ENCODE results near the gene LSM12.
"Not testable (repeated sequence)": the region's sequence is repeated elsewhere in the genome, so short reads cannot be mapped to it uniquely, and the experiment has no call there.

LSM12 gene

DNA sequence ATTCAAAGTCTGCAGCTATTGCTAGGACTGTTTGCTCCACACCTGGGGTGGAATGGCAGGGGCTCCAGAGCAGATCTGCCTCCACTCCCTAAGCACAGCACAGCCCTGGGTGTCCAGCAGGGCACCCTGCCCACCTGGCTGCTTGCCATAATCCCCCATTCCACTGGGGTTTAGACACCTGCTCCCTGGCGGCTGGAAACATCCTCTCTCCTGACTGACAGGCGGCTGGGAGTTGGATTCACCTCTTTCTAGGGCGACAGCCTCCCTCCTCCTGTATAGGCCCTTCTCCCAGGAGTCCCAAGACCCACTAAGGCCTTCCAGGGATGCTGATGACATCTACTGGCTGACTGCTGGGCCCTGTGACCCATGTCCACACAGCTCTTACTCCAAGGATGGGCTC, 39.0 kb upstream of the LSM12 start:
- no peak overlapping the region for H3K4me3 ChIP-seq (ENCODE audit: low read depth, low read length)
- TF ChIP-seq, protein P1, sequence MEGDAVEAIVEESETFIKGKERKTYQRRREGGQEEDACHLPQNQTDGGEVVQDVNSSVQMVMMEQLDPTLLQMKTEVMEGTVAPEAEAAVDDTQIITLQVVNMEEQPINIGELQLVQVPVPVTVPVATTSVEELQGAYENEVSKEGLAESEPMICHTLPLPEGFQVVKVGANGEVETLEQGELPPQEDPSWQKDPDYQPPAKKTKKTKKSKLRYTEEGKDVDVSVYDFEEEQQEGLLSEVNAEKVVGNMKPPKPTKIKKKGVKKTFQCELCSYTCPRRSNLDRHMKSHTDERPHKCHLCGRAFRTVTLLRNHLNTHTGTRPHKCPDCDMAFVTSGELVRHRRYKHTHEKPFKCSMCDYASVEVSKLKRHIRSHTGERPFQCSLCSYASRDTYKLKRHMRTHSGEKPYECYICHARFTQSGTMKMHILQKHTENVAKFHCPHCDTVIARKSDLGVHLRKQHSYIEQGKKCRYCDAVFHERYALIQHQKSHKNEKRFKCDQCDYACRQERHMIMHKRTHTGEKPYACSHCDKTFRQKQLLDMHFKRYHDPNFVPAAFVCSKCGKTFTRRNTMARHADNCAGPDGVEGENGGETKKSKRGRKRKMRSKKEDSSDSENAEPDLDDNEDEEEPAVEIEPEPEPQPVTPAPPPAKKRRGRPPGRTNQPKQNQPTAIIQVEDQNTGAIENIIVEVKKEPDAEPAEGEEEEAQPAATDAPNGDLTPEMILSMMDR (IDR thresholded peaks at IDR 0.05; ENCODE audit: borderline replicate concordance, insufficient read depth, low read depth, low read length), result no peak

DNA sequence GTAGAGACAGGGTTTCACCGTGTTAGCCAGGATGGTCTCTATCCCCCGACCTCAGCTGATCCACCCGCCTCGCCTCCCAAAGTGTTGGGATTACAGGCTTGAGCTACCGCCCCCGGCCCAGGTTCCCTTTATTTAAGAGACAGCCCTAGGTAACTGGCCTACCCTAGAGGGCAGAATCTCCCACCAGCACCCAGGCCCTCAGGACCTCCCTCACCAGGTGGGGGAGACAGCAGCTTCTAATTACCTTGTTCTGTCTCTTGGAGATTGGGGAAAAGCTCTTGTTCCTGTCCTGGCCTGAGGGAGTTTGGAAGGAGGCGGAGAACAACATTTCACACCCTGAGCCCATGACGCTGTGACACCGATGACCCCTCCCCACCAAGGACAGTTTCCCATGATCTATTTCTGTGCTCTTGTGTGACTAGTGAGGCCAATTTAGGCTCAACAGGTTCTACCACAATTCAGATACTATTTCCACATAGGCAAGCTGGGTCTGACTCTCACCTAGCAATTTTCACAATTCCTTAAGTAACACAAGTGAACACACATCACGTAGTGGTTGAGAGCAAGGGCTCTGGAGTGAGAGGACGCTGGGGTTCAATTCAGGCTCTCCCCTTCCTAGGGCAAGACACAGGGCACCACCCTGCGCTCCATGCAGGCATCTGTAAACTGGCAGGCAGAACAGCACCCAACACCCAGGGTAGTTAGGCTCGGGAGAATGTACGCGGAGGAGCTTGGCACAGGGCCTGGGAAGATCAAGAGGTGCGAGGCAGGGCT, 36.6 kb upstream of the LSM12 start:
- H3K4me3 ChIP-seq (ENCODE audit: low read depth, low read length), result no peak overlapping the region
- TF ChIP-seq, protein P1 (IDR thresholded peaks at IDR 0.05; ENCODE audit: borderline replicate concordance, insufficient read depth, low read depth, low read length), result no peak

DNA sequence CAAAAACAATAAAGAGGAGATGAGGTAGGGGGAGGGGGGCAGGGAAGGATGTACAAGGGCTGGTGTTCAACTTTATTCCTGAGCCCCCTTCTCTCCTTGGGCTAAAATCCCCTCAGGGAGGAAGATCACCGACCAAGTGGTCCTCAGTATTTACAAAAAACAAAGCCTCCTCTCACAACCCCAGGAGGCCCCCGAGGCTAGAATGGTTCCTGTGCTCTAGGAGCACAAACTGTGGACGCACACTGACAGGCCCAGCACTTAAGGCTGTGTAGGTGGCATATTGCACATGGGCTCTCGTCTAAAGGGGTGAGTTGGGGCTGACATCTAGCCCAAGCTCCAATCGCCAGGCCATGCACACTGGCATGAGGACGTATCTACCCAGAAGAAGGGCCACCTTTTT, 35.4 kb upstream of the LSM12 start:
- H3K4me3 ChIP-seq (ENCODE audit: low read depth, low read length), result not testable (repeated sequence)

DNA sequence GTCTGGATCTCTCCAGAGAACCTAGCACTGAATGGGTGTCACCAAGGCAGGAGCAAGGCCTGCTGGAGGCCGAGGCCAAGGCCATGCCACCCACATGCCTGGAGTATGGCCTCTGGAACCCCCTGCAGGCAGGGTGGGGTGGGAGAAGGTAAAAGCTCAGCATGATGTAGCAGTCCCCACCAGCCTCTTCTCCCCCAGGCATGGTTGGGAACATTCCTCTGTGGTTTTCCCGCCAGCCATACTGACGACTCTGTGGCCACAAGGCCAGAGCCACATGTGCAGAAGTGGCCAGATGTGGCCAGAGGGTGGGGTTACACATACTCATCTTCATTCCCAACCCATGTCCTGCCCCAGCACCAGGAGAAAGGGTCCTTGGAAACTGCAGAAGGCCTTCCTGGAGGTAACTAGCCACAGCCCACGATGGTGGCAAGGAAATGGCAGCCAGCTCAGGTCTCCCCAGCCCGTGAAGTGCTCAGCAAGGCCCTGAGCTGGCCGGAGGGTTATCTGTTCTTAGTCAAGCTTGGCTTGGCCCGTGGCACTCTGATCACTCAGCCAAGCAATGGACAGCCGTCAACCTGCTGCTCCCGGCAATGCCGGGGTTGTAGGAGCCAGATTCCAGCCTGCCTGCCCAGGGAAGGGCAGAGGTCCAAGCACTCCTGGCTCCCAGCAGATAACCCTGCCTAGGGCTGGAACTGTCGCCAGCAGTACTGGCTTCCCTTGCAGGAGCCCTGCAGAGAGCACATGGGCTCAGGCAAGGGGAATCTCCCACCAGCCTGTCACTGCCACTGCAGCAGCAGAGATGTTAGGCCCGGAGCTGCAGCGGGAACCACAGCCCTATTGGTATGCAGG, 30.9 kb upstream of the LSM12 start:
- H3K4me3 ChIP-seq (ENCODE audit: low read depth, low read length), result no peak overlapping the region
- TF ChIP-seq, protein P1 (IDR thresholded peaks at IDR 0.05; ENCODE audit: borderline replicate concordance, insufficient read depth, low read depth, low read length), result 0 out of 2 replicates have a peak, but pooled peaks have one; percentile 5

DNA sequence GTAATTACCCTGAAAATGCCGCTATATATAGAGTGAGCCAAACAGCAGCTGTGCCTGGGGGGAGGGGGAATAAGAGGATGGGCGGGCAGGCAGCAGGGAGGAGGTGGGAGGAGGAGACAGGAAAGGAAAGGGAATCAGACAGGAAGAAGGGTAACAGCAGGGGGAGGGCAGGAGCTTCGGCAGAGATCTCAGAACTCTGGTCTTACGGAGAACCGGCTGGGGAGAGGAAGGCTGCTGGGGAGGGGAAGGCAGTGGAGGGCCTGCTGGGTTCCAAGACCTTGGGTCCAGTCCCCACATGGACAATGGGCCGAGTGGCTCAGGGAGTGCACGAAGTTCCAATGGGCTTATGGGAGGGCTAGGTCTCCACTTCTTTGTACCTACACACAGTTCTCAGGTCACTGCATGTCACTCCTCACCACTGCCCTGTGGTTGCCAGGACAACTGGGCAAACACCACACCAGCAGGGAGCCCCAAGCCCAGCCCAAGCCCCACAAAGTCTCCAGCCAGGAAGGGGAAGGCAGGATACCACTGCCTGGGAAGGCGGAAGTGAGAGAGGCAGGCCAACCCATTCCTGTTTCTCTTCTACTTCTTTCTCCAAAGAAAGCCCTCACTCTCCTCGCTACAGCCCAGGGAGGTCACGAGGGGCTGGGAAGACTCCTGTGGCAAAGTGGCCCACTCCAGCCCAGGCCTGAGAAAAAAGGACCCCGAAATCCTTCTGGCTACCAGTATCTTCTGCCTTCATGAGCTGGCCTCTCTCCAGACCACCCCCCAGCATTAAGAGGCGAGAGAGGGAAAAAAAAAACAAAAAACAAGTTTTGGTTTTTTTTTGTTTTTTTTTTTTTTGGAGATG, 29.4 kb upstream of the LSM12 start:
- TF ChIP-seq, protein P1 (IDR thresholded peaks at IDR 0.05; ENCODE audit: borderline replicate concordance, insufficient read depth, low read depth, low read length), result no peak
- no peak overlapping the region for H3K4me3 ChIP-seq (ENCODE audit: low read depth, low read length)

DNA sequence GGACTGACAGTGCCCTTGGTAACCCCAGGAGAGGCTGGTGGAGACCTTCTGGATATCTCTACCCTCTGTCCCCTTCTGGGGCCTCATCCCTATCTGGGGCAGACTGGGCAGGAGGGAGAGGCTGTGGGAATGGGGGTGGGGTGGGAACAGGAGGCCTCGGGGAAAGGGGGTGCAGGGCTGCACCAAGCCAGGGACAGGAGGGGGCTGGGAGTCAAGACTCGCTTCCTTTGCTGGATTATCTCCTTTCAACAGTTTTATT, 28.8 kb upstream of the LSM12 start:
- TF ChIP-seq, protein P1 (IDR thresholded peaks at IDR 0.05; ENCODE audit: borderline replicate concordance, insufficient read depth, low read depth, low read length), result no peak
- H3K4me3 ChIP-seq (ENCODE audit: low read depth, low read length), result no peak overlapping the region

DNA sequence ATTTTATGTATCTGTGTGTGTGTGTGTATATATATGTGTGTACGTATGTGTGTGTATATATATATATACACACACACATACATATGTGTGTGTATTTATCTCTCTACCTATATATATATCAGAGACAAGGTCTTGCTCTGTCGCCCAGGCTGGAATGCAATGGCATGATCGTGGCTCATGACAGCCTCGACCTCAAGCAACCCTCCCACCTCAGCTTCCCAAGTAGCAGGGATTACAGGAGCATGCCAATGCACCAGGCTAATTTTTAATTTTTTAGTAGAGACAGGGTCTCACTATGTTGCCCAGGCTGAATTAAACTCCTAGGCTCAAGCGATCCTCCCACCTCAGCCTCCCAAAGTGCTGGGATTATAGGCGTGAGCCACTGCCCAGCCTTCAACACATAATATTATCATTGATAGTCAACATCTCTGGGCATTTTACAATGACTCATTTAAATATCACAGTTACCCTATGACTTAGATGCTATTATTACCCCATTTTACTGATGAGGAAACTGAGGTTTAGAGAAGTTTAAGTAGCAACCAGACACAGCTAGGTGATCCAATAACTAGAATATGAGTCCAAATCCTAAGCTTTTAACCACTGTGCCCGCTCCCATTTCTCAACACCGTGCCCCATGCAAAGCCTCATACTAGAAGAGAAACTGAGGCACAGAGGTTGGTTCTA, 28.4 kb upstream of the LSM12 start:
- H3K4me3 ChIP-seq (ENCODE audit: low read depth, low read length), result no peak overlapping the region

More for the DNA sequence above, 28.4 kb upstream of the LSM12 start:
- TF ChIP-seq, protein P1 (IDR thresholded peaks at IDR 0.05; ENCODE audit: borderline replicate concordance, insufficient read depth, low read depth, low read length), result no peak
